OCI-LY3 (cell line): Measurements from ENCODE around the gene URB2.

Experiments
- EZH2phosphoT487 ChIP-seq: fragments of 200-600 bp; shearing (Covaris generic); IDR thresholded peaks from 2 replicates; pipeline ENCODE4 v1.6.1; 2018; ENCODE audit warnings: antibody characterized with exemption, mixed run types, low read depth
- TF ChIP-seq, protein P1 (sequence below): fragments of 200-600, 300-600 bp; sonication (generic); IDR thresholded peaks from 2 replicates; pipeline ENCODE4 v1.5.1; 2014; ENCODE audit warnings: antibody characterized with exemption, low read length, low read depth

DNA sequence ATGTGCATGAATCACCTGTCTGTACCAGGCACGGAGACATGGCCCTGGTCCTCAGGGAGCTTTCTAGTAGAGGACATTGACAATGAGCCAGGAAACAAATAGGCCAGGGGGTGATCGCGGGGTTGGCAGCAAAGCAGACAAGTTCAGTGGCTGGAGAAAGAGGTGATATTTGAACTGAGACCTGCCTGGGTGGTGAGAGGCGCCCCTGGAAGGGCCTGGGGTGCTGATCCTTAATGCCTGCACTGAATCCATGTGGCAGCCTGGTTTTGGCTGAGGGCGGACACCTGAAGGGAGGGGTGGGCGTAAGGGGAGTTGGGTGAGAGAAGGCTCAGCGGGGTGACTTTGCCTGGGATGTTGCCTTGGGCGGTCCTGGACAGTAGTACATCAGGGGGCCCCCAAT lies 35.9 kb downstream of the URB2 start:
- TF ChIP-seq, protein P1, sequence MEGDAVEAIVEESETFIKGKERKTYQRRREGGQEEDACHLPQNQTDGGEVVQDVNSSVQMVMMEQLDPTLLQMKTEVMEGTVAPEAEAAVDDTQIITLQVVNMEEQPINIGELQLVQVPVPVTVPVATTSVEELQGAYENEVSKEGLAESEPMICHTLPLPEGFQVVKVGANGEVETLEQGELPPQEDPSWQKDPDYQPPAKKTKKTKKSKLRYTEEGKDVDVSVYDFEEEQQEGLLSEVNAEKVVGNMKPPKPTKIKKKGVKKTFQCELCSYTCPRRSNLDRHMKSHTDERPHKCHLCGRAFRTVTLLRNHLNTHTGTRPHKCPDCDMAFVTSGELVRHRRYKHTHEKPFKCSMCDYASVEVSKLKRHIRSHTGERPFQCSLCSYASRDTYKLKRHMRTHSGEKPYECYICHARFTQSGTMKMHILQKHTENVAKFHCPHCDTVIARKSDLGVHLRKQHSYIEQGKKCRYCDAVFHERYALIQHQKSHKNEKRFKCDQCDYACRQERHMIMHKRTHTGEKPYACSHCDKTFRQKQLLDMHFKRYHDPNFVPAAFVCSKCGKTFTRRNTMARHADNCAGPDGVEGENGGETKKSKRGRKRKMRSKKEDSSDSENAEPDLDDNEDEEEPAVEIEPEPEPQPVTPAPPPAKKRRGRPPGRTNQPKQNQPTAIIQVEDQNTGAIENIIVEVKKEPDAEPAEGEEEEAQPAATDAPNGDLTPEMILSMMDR, result no peak
- no peak for TF ChIP-seq EZH2phosphoT487
